Right atrium auricular region (tissue), 2 donors: Measurements from ENCODE around the gene TP73. TPM values are rescaled to one million over a fixed set of nuclear protein-coding genes. Genes with fewer than 3 reads are reported as not detected.

Experiments
- DNase-seq: peaks from one replicate; pipeline ENCODE4 v3.0.0-alpha.2; 2019; ENCODE audit warnings: low spot score
- H3K27ac ChIP-seq, 2 donors: fragments of 200-600 bp; sonication (generic); 1 replicate in 1 of 2; 2 replicates in 1 of 2; pipeline ENCODE4 v1.5.1; 2016 to 2019
- H3K27me3 ChIP-seq, 2 donors: fragments of 200-600 bp; sonication (generic); one replicate each; pipeline versions ENCODE4 v1.5.1 to v1.6.0; 2017 to 2019
- H3K36me3 ChIP-seq: fragments of 200-600 bp; sonication (generic); one replicate; pipeline ENCODE4 v1.5.1; 2016
- H3K4me1 ChIP-seq, 2 donors: fragments of 200-600 bp; sonication (generic); one replicate each; pipeline versions ENCODE4 v1.5.1 to v1.6.0; 2017 to 2019
- H3K4me3 ChIP-seq, 2 donors: fragments of 200-600 bp; sonication (generic); 1 replicate in 1 of 2; 2 replicates in 1 of 2; pipeline ENCODE4 v1.5.1; 2017 to 2019; ENCODE audit warnings: mild to moderate bottlenecking in 1 of 2, moderate library complexity in 1 of 2
- H3K9me3 ChIP-seq, 2 donors: fragments of 200-600 bp; sonication (generic); one replicate each; pipeline ENCODE4 v1.5.1; 2019
- CTCF ChIP-seq, 2 donors: fragments of 200-600 bp; sonication (generic); IDR thresholded peaks; one replicate each; pipeline ENCODE4 v1.5.1; 2019; ENCODE audit warnings: antibody characterized with exemption in 2 of 2
- total RNA-seq, 2 donors: library from RNA; depleted of rRNA; stranded (reverse); fragments of >200 nt; gene quantifications; one replicate each; pipeline ENCODE4 v1.1.0, GENCODE V29; 2016

Gene TP73
- total RNA-seq, 2 donors from 2014 or later, result 0.16 TPM; not detected in 1

GRCh38 chr1:3681231-3681897 lies 29.0 kb downstream of the TP73 start:
- TF ChIP-seq CTCF (IDR thresholded peaks at IDR 0.05), result no peak
- Histone ChIP-seq H3K27me3 (no peaks in the 10 kb centered on the region), H3K4me1 (no peaks in the 10 kb centered on the region), H3K4me3 (no peak overlapping the region), H3K27ac (no peak overlapping the region), H3K9me3 (no peaks in the 10 kb centered on the region), H3K36me3 (no peaks in the 10 kb centered on the region)
- no peak for DNase-seq

GRCh38 chr1:3681898-3682806 lies 29.8 kb downstream of the TP73 start:
- Histone ChIP-seq H3K36me3 (no peaks in the 10 kb centered on the region), H3K27ac (no peak overlapping the region), H3K4me3 (no peak overlapping the region), H3K9me3 (no peaks in the 10 kb centered on the region), H3K4me1 (no peaks in the 10 kb centered on the region), H3K27me3 (no peaks in the 10 kb centered on the region)
- DNase-seq, result no peak
- no peak for TF ChIP-seq CTCF (IDR thresholded peaks at IDR 0.05)

- H3K27me3 ChIP-seq, result no peaks in the 10 kb centered on the region
- TF ChIP-seq CTCF (IDR thresholded peaks at IDR 0.05), result no peak
Observed at GRCh38 chr1:3683197-3683596, 30.9 kb downstream of the TP73 start.

GRCh38 chr1:3683992-3684391 lies 31.7 kb downstream of the TP73 start:
- TF ChIP-seq CTCF (IDR thresholded peaks at IDR 0.05), result no peak
- Histone ChIP-seq H3K9me3 (no peaks in the 10 kb centered on the region), H3K27me3 (no peaks in the 10 kb centered on the region), H3K4me3 (no peak overlapping the region), H3K27ac (no peak overlapping the region), H3K4me1 (no peaks in the 10 kb centered on the region), H3K36me3 (no peaks in the 10 kb centered on the region)
- DNase-seq, result no peak

More at GRCh38 chr1:3683197-3683596, 30.9 kb downstream of the TP73 start:
- H3K4me1 ChIP-seq, result no peaks in the 10 kb centered on the region
- no peak overlapping the region for H3K27ac ChIP-seq
- no peak overlapping the region for H3K4me3 ChIP-seq
- H3K36me3 ChIP-seq, result no peaks in the 10 kb centered on the region
- no peaks in the 10 kb centered on the region for H3K9me3 ChIP-seq
- DNase-seq, result no peak

GRCh38 chr1:3685222-3685621 lies 32.9 kb downstream of the TP73 start:
- H3K27me3 ChIP-seq, result no peaks in the 10 kb centered on the region
- H3K27ac ChIP-seq, result no peak overlapping the region
- H3K4me3 ChIP-seq, result no peak overlapping the region
- DNase-seq, result no peak
- TF ChIP-seq CTCF (IDR thresholded peaks at IDR 0.05), result no peak
- no peaks in the 10 kb centered on the region for H3K4me1 ChIP-seq
- no peaks in the 10 kb centered on the region for H3K9me3 ChIP-seq
- H3K36me3 ChIP-seq, result no peaks in the 10 kb centered on the region
